ENCODE data around the gene CDK5RAP2.
"Not testable (repeated sequence)": the region's sequence is repeated elsewhere in the genome, so short reads cannot be mapped to it uniquely, and the experiment has no call there.

CDK5RAP2 gene

GRCh38 chr9:120542701-120543490, 37.1 kb downstream of the CDK5RAP2 start:
- DNase-seq = no peak

- no peak for DNase-seq
Observed at GRCh38 chr9:120541921-120542320, 38.0 kb downstream of the CDK5RAP2 start.

GRCh38 chr9:120539951-120540350, 40.0 kb downstream of the CDK5RAP2 start:
- no peak for DNase-seq

GRCh38 chr9:120538339-120538738, 41.6 kb downstream of the CDK5RAP2 start:
- no peak for DNase-seq

GRCh38 chr9:120536949-120537640, 42.9 kb downstream of the CDK5RAP2 start:
- no peak for DNase-seq

GRCh38 chr9:120536094-120536493, 43.9 kb downstream of the CDK5RAP2 start:
- DNase-seq = no peak

DNA sequence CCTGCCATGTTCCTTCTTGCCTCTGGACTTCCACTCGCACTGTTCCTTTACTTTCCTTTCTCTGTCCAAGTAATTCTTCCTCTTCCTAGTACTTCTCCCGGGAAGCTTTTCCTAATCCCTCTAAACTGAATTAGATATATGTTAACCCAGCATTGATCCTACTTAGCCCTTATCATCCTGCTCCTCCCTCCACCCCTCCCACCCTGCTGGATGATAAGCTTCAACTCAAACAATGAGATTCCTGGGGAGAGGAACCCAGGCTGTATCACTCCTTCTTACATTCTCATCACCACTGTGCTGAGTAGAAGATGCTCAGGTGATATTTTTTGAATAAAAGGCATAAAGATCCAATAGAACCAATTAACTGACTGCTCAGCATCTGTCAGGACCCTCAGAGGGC, 45.7 kb downstream of the CDK5RAP2 start:
- DNase-seq = no peak

DNA sequence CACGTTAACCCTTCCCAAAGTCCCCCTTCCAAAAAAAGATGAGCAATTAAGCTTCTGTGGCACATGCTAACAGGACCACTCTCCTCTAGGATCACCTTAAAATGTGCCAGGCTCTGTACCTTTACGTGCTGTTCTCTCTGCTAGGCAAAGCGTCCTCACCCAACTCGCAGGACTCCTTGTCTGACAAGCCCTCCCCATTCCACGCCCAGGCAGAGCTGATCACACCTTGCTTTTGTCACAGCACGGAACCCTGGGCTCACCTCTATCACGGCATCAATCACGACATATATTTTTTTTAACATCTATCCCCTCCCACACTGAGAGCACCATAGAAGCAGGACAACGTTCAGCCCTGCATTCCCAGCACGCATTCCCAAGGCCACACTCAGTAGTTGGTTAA, 47.1 kb downstream of the CDK5RAP2 start:
- no peak for DNase-seq

DNA sequence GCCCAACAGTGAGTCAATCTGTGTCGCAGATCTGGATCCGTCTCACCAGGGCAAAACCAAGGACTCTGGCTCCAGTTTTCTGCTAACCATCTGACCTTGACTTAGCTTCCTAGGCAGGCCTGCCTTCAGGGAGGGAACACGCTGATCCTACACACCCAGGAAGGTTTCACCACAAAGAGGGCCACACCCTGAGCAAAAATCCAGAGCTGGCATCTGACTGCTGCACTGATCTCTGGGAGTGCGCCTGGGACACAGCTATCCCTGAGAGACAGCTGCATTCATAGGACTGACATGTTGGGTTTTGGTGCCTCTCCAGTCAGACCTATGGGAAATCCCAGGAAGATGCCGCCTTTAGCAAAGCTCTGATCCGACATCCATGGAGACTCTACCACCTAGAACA, 47.5 kb downstream of the CDK5RAP2 start:
- DNase-seq = no peak

- no peak for DNase-seq
Observed at GRCh38 chr9:120531683-120532300, 48.2 kb downstream of the CDK5RAP2 start.

DNA sequence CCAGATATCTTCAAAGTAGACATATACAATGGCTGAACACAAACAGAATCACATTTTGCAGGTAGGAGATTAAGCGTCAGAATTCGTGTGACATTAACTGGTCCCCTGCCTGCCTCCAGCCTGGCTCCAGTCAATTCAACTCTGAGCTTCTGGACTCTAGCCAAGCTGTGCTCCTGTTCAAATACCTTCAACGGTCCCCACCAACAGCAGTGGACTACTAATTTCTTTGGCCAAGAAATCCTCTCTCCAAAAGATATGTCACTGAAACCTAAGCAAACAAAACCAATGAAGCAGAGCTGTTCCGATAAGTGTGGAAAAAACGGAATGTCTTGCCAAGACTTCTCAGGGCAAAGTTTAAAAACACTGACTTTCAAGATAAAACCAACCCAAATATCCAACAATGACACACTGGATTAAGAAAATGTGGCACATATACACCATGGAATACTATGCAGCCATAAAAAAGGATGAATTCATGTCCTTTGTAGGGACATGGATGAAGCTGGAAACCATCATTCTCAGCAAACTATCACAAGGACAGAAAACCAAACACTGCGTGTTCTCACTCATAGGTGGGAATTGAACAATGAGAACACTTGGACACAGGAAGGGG, 49.6 kb downstream of the CDK5RAP2 start:
- DNase-seq = not testable (repeated sequence)

GRCh38 chr9:120528829-120529228, 51.1 kb downstream of the CDK5RAP2 start:
- DNase-seq = no peak

GRCh38 chr9:120528327-120528726, 51.6 kb downstream of the CDK5RAP2 start:
- DNase-seq = no peak

GRCh38 chr9:120526534-120526933, 53.4 kb downstream of the CDK5RAP2 start:
- DNase-seq = no peak

DNA sequence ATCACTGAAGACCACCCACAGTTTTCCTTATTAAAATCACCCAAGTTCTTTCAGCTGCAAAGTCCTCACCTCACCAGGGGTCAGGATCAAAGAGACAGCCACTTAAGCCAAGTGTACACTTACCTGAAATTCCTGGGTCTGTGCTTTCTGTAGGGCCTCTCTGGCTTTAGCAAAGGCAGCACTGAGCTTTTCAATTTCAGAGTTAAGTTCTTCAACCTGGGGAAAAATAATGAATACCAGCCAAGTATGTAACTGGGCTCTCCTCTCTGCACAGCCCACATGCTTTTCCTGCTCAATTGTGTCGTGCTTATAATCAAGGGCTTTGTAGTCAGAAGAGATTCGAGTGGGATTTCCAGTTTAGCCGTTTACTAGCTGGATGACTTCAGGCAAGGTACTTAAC, 55.1 kb downstream of the CDK5RAP2 start:
- DNase-seq = no peak

DNA sequence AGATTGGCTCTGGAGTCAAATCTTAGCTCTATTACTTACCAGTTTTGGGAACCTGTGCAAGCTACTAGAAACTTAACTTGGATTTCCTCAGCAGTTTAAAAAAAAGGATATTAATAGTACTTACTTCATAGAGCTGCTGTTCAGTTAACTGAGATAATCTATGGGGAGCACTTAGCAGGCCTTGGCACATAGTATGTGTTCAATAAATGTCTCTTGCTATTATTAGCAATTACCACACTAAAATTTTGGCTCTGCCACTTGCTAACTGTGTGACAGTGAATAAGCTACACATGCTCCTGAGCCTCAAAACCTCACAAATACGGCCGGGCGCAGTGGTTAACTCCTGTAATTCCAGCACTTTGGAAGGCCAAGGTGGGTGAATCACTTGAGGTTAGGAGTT, 55.9 kb downstream of the CDK5RAP2 start:
- no peak for DNase-seq

DNA sequence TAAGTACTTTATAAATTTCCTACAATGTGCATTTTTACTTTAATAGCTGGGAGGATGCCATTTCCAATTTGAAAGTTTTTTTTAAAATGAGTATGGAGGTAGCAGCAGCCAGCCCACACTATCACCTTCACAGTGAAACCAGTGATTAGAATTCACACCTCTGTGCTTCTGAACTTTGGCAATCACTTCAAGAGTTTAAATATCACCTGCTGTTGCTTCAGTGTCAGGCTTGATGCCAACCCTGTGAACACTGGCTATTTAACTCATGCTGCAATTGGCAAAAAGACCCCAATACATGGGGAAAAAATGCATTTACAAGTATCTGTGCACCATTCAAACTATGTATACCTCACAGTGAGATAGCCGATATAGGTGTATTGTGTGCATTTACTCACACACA, 57.4 kb downstream of the CDK5RAP2 start:
- no peak for DNase-seq

DNA sequence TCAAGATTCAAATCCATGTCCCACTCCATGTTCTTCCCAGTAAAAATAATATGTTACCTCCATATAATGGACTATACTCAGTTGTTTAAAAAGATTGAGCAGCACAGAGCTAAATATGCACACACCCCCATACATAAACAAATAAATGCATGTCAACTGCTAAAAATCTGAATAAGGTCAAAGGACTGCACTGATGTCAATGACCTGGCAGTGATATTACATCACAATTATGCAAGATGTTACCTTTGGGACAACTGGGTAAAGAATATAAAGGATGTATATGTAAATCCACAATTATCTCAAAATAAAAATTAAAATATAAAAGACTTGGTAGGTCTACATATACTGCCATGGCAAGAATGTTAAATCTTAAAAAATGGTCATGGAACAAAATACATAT, 57.9 kb downstream of the CDK5RAP2 start:
- no peak for DNase-seq

GRCh38 chr9:120521101-120521500, 58.9 kb downstream of the CDK5RAP2 start:
- no peak for DNase-seq

GRCh38 chr9:120515996-120516395, 64.0 kb downstream of the CDK5RAP2 start:
- not testable (repeated sequence) for DNase-seq

DNA sequence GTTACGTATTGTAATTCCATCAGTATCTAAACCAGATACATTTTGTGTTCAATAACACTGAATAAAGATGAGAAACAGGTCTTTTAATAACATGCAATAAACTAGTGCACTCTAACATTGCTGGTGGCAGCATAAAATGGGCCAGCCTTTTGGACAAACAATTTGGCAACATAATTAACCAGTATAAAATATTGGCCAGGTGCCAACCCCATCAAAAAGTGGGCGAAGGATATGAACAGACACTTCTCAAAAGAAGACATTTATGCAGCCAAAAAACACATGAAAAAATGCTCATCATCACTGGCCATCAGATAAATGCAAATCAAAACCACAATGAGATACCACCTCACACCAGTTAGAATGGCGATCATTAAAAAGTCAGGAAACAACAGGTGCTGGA, 64.5 kb downstream of the CDK5RAP2 start:
- not testable (repeated sequence) for DNase-seq

- DNase-seq = no peak
Observed at GRCh38 chr9:120514405-120514804, 65.6 kb downstream of the CDK5RAP2 start.

- no peak for DNase-seq
Observed at GRCh38 chr9:120513825-120514396, 66.1 kb downstream of the CDK5RAP2 start.
